ENCODE data around the gene SDK2.
"Not testable (repeated sequence)": the region's sequence is repeated elsewhere in the genome, so short reads cannot be mapped to it uniquely, and the experiment has no call there.

The SDK2 gene

GRCh38 chr17:73312887-73313286, 331.4 kb downstream of the SDK2 start:
- not testable (repeated sequence) for ATAC-seq (replicated peaks); H3K9me3 Mint-ChIP-seq; H3K27me3 Mint-ChIP-seq; DNase-seq
- Mint-ChIP-seq H3K4me3 (peak overlapping the region; percentile 87 to 88), H3K36me3 (ENCODE audit: insufficient read depth) (peaks cover 15% of the 10 kb centered on the region), H3K4me1 (ENCODE audit: low read depth in 2 of 2) (peaks cover 4 to 11% of the 10 kb centered on the region in 2 donors), H3K27ac (peak overlapping the region; percentile 25 to 59)

DNA sequence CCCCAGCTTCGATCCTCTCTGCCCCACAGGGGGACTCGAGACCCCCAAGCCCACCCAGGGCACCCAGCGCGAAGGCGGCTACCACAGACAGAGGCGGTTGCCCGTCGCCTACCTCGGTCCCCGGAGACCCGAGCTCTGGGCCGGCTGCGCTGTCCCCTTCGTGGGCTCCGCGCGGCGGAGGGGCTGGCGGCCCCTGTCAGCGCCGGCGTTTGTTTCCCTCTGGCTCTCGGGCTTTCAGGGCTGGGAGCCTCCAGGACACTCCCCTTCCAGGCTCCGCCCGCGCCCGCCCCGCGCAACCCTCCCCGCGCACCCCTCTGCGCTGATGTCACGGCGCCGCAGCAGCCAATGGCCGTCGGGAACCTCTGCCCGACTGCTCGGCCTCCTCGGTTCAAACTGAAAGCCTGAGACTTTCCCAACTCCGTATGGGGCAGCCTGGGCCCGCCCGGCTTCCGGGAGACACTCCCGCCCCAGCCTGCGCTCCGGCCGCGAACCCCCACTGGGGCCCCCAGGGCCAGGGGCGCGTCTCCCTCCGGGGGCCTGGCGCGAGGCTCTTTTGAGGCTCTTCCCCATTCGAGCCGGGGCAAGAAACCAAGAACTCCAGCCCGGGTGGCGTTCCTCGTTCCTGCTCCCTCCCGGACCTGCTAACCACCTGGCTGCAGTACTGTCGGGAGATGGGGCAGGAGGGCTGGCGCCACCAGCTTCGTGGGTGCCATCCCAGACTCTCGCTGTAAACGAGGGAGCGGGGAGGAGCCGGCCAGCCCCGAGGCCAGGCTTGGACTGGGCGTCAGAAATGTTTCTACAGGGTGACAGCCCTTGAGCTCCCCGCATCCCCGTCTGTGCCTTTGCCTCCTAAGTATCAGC, 332.2 kb downstream of the SDK2 start, which contains the start of gene CDC42EP4:
CDC42EP4 (minus strand) TSS at position 221 of the 861 bp plus-strand sequence. CDS start 25,501 bp downstream, outside the sequence.
- Mint-ChIP-seq H3K36me3 (ENCODE audit: insufficient read depth) (peaks cover 15% of the 10 kb centered on the region), H3K4me1 (ENCODE audit: low read depth in 2 of 2) (peaks cover 4 to 11% of the 10 kb centered on the region in 2 donors), H3K27ac (peak within 1 kb of the TSS; percentile 25 to 86), H3K9me3 (no peaks in the 10 kb centered on the region), H3K4me3 (peak within 1 kb of the TSS; percentile 87 to 88), H3K27me3 (no peaks in the 10 kb centered on the region)
- peak; percentile 78 to 82 (median 81) for DNase-seq
- peak; percentile 91 for ATAC-seq (replicated peaks)

- no peaks in the 10 kb centered on the region for H3K27me3 Mint-ChIP-seq
- H3K4me1 Mint-ChIP-seq (ENCODE audit: low read depth in 2 of 2) = peaks cover 4 to 11% of the 10 kb centered on the region in 2 donors
- DNase-seq = peak in 2 of 3 experiments; percentile 14 to 27
Observed at GRCh38 chr17:73311428-73311780, 332.8 kb downstream of the SDK2 start.

GRCh38 chr17:73309727-73310596, 334.3 kb downstream of the SDK2 start:
- H3K27me3 Mint-ChIP-seq = peaks cover 0 to 3% of the 10 kb centered on the region in 2 donors
- DNase-seq (no peak), ATAC-seq (replicated peaks) (no peak)
- peak overlapping the region; percentile 87 to 88 for H3K4me3 Mint-ChIP-seq
- H3K36me3 Mint-ChIP-seq (ENCODE audit: insufficient read depth) = peaks cover 15% of the 10 kb centered on the region
- H3K4me1 Mint-ChIP-seq (ENCODE audit: low read depth in 2 of 2) = peaks cover 4 to 11% of the 10 kb centered on the region in 2 donors
- no peaks in the 10 kb centered on the region for H3K9me3 Mint-ChIP-seq
- H3K27ac Mint-ChIP-seq = peak overlapping the region; percentile 62 to 86

More at GRCh38 chr17:73311428-73311780, 332.8 kb downstream of the SDK2 start:
- Mint-ChIP-seq H3K4me3 (peak overlapping the region; percentile 87 to 88), H3K27ac (peak overlapping the region; percentile 25 to 59), H3K9me3 (no peaks in the 10 kb centered on the region), H3K36me3 (ENCODE audit: insufficient read depth) (peaks cover 15% of the 10 kb centered on the region)
- peak; percentile 8 for ATAC-seq (replicated peaks)

DNA sequence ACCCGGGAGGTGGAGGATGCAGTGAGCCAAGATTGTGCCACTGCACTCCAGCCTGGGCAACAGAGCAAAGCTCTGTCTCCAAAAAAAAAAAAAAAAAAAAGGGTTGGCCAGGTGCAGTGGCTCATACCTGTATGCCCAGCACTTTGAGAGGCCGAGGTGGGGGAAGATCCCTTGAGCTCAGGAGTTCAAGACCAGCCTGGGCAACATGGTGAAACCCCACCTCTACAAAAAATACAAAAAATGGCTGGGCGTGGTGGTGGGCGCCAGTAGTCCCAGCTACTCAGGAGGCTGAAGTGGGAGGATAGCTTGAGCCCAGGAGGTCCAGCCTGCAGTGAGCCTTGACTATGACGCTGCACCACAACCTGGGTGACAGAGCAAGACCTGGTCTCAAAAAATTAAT, 335.3 kb downstream of the SDK2 start:
- H3K27ac Mint-ChIP-seq; H3K9me3 Mint-ChIP-seq; DNase-seq; ATAC-seq (replicated peaks): not testable (repeated sequence)
- Mint-ChIP-seq H3K4me1 (ENCODE audit: low read depth in 2 of 2) (peaks cover 4 to 14% of the 10 kb centered on the region in 2 donors), H3K4me3 (peak overlapping the region in 1 of 2 donors; percentile 88), H3K36me3 (ENCODE audit: insufficient read depth) (peaks cover 15% of the 10 kb centered on the region), H3K27me3 (peaks cover 0 to 11% of the 10 kb centered on the region in 2 donors)

- DNase-seq (no peak), ATAC-seq (replicated peaks) (no peak)
- H3K27me3 Mint-ChIP-seq = peaks cover 0 to 11% of the 10 kb centered on the region in 2 donors
- no peak overlapping the region for H3K27ac Mint-ChIP-seq
- no peak overlapping the region for H3K4me3 Mint-ChIP-seq
- H3K36me3 Mint-ChIP-seq (ENCODE audit: insufficient read depth) = peaks cover 15% of the 10 kb centered on the region
- no peaks in the 10 kb centered on the region for H3K9me3 Mint-ChIP-seq
- peaks cover 4 to 14% of the 10 kb centered on the region in 2 donors for H3K4me1 Mint-ChIP-seq (ENCODE audit: low read depth in 2 of 2)
Observed at GRCh38 chr17:73308017-73308823, 336.0 kb downstream of the SDK2 start.

- H3K9me3 Mint-ChIP-seq = no peaks in the 10 kb centered on the region
- no peak for ATAC-seq (replicated peaks)
- DNase-seq = no peak
- H3K4me3 Mint-ChIP-seq = no peak overlapping the region
- H3K27ac Mint-ChIP-seq = no peak overlapping the region
- peaks cover 4 to 14% of the 10 kb centered on the region in 2 donors for H3K4me1 Mint-ChIP-seq (ENCODE audit: low read depth in 2 of 2)
- H3K27me3 Mint-ChIP-seq = peaks cover 0 to 11% of the 10 kb centered on the region in 2 donors
- peaks cover 13% of the 10 kb centered on the region for H3K36me3 Mint-ChIP-seq (ENCODE audit: insufficient read depth)
Observed at GRCh38 chr17:73307130-73307529, 337.1 kb downstream of the SDK2 start.

DNA sequence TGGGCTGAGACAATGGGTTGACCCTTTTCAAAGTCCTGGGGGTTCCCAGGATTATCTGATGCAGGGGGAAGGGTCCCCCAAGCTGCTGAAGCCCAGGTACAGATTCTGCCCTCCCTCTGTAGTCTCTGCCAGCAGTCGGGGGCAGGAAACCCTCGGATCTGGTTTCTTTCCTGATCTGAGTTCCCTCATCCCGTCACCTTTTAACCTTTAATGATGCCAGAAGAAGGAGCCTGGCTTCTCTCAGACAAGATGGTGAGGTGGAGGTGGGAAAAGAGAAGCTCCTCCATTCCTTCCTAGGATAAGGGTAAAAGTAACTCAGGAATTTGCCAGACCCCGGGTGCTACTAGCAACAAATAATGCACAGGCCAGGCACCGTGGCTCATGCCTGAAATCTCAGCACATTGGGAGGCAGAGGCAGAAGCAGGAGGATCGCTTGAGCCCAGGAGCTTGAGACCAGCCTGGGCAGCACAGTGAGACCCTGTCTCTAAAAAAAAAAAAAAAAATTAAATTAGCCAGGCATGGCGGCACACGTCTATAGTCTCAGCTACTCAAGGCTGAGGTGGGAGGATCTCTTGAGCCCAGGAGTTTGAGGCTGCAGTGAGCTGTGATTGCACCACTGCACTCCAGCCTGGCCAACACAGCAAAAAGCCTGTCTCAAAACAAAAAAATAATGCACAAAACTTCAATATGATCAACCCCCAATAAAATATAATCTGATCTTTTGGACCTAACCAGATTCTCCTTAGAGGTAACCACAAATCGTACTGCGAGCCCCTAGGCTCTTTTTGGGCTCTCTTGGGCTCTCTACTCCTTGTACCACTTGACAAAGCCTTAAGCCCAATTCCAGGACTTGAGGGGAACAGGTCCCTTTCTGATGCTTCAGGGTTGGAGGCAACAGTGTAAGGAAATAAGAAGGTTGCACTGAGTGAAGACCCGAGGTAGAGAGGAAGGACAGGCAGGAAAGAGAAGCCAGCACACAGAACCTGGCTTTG, 338.1 kb downstream of the SDK2 start:
- DNase-seq = no peak
- Mint-ChIP-seq H3K27ac (no peak overlapping the region), H3K4me1 (ENCODE audit: low read depth in 2 of 2) (peaks cover 4 to 13% of the 10 kb centered on the region in 2 donors), H3K36me3 (ENCODE audit: insufficient read depth) (peaks cover 13% of the 10 kb centered on the region), H3K9me3 (no peaks in the 10 kb centered on the region), H3K27me3 (peaks cover 0 to 11% of the 10 kb centered on the region in 2 donors), H3K4me3 (no peak overlapping the region)
- no peak for ATAC-seq (replicated peaks)

- H3K36me3 Mint-ChIP-seq (ENCODE audit: insufficient read depth) = peaks cover 6% of the 10 kb centered on the region
- H3K4me1 Mint-ChIP-seq (ENCODE audit: low read depth in 2 of 2) = peaks cover 2 to 10% of the 10 kb centered on the region in 2 donors
- ATAC-seq (replicated peaks) = no peak
- peak overlapping the region in 1 of 2 donors; percentile 23 for H3K27ac Mint-ChIP-seq
- peak overlapping the region in 1 of 2 donors; percentile 10 for H3K4me3 Mint-ChIP-seq
- H3K27me3 Mint-ChIP-seq = peaks cover 0 to 11% of the 10 kb centered on the region in 2 donors
- no peaks in the 10 kb centered on the region for H3K9me3 Mint-ChIP-seq
- no peak for DNase-seq
Observed at GRCh38 chr17:73304971-73305812, 339.1 kb downstream of the SDK2 start.

- Mint-ChIP-seq H3K4me3 (no peak overlapping the region), H3K27me3 (peaks cover 0 to 11% of the 10 kb centered on the region in 2 donors), H3K4me1 (ENCODE audit: low read depth in 2 of 2) (peaks cover 0 to 5% of the 10 kb centered on the region in 2 donors), H3K36me3 (ENCODE audit: insufficient read depth) (peaks cover 3% of the 10 kb centered on the region), H3K9me3 (no peaks in the 10 kb centered on the region), H3K27ac (peak overlapping the region in 1 of 2 donors; percentile 23)
- DNase-seq (no peak), ATAC-seq (replicated peaks) (no peak)
Observed at GRCh38 chr17:73304438-73304837, 339.8 kb downstream of the SDK2 start.

- H3K27ac Mint-ChIP-seq = no peak overlapping the region
- ATAC-seq (replicated peaks) (no peak), DNase-seq (no peak)
- no peak overlapping the region for H3K4me3 Mint-ChIP-seq
- peaks cover 0 to 4% of the 10 kb centered on the region in 2 donors for H3K4me1 Mint-ChIP-seq (ENCODE audit: low read depth in 2 of 2)
- no peaks in the 10 kb centered on the region for H3K9me3 Mint-ChIP-seq
- peaks cover 0 to 11% of the 10 kb centered on the region in 2 donors for H3K27me3 Mint-ChIP-seq
- H3K36me3 Mint-ChIP-seq (ENCODE audit: insufficient read depth) = no peaks in the 10 kb centered on the region
Observed at GRCh38 chr17:73302189-73302588, 342.1 kb downstream of the SDK2 start.
